ENCODE data around the gene IGFBP5. TPM values are rescaled to one million over a fixed set of nuclear protein-coding genes. Genes with fewer than 3 reads are reported as not detected.

IGFBP5 gene
- total and polyA plus RNA-seq, 12 donors = 67.1 to 267 (median 152) TPM

GRCh38 chr2:216657980-216658379 is 37.4 kb downstream of the IGFBP5 start:
- intact Hi-C loops (cut with DNase I) = no loop called here
- Histone ChIP-seq H3K27ac (no peak overlapping the region), H3K36me3 (peaks cover 0 to 30% (median 0%) of the 10 kb centered on the region in 9 donors), H3K9me3 (no peaks in the 10 kb centered on the region), H3K4me1 (peaks cover 0 to 17% (median 3%) of the 10 kb centered on the region in 9 donors), H3K27me3 (no peaks in the 10 kb centered on the region), H3K4me3 (no peak overlapping the region)
- WGBS, 2 donors = 86 to 87% methylated on average over 7 of the region's 7 CpGs
- TF ChIP-seq CTCF (IDR thresholded peaks at IDR 0.05) = no peak
- ATAC-seq = no peak
- DNase-seq = no peak

- no peak for TF ChIP-seq CTCF (IDR thresholded peaks at IDR 0.05)
- Histone ChIP-seq H3K27me3 (no peaks in the 10 kb centered on the region), H3K4me1 (peaks cover 0 to 17% (median 3%) of the 10 kb centered on the region in 9 donors), H3K4me3 (no peak overlapping the region), H3K27ac (no peak overlapping the region), H3K9me3 (no peaks in the 10 kb centered on the region), H3K36me3 (peaks cover 0 to 25% (median 0%) of the 10 kb centered on the region in 9 donors)
- 88 to 89% methylated on average over 16 of the region's 16 CpGs for WGBS, 2 donors
- intact Hi-C loops (cut with DNase I) = no loop called here
- ATAC-seq (no peak), DNase-seq (no peak)
These were observed 38.1 kb downstream of the IGFBP5 start for GRCh38 chr2:216657086-216657855.

GRCh38 chr2:216654528-216655052 is 40.8 kb downstream of the IGFBP5 start:
- Histone ChIP-seq H3K27me3 (no peaks in the 10 kb centered on the region), H3K9me3 (no peaks in the 10 kb centered on the region), H3K4me3 (no peak overlapping the region), H3K4me1 (peaks cover 0 to 31% (median 6%) of the 10 kb centered on the region in 9 donors), H3K36me3 (peaks cover 0 to 2% (median 0%) of the 10 kb centered on the region in 9 donors), H3K27ac (peak overlapping the region in 1 of 10 donors; percentile 15)
- no peak for TF ChIP-seq CTCF (IDR thresholded peaks at IDR 0.05)
- DNase-seq (no peak), ATAC-seq (no peak)
- intact Hi-C loops (cut with DNase I) = no loop called here
- WGBS, 2 donors = 65 to 80% methylated on average over 2 of the region's 2 CpGs

GRCh38 chr2:216653931-216654365 is 41.4 kb downstream of the IGFBP5 start:
- 70 to 74% methylated on average over 2 of the region's 2 CpGs for whole genome bisulfite sequencing, 2 donors
- H3K27me3 ChIP-seq = no peaks in the 10 kb centered on the region
- H3K4me3 ChIP-seq = no peak overlapping the region
- intact Hi-C loops (cut with DNase I) = no loop called here
- H3K27ac ChIP-seq = peak overlapping the region in 1 of 10 donors; percentile 15
- H3K36me3 ChIP-seq = no peaks in the 10 kb centered on the region
- ATAC-seq (no peak), DNase-seq (no peak)
- peaks cover 0 to 36% (median 7%) of the 10 kb centered on the region in 9 donors for H3K4me1 ChIP-seq
- no peak for TF ChIP-seq CTCF (IDR thresholded peaks at IDR 0.05)
- H3K9me3 ChIP-seq = no peaks in the 10 kb centered on the region

Measured in heart right ventricle (tissue), 16 donors.